CD4-positive, alpha-beta T cell treated with Interleukin-12 subunit alpha and Interleukin-12 subunit beta, for 1 hour (primary cell): ENCODE results near the gene MOGAT3.

Experiments used
- DNase-seq: peaks from one replicate; pipeline ENCODE4 v3.0.0-alpha.2; 2020

Gene MOGAT3

DNA sequence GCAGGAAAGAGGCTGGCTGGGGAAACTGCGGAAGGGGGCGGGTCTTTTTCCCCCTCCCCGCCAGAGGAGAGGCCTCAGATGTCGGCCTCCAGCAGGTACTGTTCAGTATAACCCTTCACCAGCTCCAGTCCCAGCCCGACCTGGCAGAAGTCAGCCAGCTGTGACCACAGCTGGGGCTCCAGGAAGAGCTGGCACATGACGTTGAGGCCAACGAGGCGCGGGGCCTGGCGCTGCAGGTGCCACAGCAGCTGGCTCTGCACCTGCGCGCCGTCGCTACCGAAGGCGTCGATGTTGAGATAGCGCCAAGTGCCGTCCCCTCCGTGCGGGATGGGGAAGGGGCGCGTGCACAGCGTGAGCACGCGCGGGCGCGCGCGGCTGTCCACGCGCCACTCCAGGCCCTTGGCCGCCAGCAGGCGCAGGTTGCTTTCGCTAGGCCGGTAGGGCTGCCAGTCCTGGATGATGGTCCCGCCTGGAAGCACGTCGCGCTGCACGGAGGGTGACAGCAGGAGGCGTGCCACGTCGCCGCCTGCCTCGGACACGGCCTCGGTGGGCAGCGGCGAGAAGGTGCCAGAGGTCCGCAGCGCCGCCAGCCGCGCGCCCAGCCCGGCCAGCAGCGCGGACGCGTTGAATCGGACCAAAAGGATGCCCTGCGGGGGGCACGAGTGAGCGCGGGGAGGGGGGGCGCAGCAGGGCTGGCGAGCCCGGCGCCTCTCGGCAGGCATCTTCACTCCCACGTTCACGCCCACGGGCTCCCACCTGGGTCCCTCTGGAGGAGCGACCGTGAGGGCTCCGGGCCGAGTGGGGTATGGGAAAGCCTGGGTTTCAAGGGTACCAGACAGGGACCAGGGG lies 28.6 kb downstream of the MOGAT3 start:
- no peak for DNase-seq

DNA sequence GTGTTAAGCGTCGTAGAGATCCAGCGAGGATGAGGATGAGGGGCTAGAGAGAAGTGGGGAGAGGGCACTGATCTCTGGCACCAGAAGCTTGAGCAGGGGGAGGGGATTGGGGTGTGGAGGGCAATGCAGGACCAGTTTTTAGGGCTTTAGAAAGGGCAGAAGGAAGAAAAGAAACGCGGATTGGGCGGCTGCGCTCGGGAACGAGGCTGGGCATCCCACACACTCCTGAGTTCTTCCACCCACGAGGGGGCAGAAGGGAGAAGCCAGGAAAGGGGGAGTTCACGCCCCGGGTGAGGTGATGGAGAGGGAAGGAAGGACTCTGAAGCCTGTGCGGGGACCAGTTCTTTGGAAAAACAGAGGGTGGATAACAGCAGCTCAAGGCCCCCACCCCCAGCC lies 29.4 kb downstream of the MOGAT3 start:
- no peak for DNase-seq

DNA sequence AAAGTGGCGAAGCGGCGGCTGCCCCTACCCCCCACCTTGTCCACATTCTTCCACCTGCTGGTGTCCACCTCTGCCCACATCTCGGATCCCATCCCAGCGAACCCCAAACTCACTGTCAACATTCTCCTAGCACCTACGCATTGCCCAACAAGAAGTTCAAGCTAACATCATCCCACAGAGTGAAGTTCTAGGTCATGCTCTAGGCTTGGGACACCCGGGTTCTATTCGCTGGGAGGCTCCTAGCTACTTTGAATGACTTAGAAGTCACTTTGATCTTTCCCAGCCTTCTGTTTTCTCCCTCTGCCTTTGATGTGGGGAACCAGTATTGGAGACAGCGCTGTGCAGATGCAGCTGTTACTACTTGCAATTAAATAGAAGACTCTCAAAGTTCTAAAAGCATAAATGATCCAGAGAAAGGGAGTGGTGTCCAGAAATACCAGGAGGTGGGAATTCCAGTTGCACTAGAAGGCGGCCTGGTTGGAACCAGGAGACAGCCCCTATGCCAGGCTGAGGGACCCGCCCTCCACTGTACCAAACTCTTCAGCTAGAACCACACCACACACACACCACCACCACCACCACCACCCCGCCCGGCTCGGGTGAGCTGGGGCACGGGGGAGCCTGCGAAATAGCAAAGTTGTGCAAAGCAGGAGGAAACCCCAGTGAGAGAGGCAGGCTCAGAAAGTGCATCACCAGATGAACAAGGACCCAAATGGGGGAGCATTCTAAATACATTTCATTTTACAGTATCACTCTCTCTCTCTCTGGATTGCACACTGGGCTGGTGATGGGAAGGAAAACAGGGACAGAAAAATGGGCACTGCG lies 30.0 kb downstream of the MOGAT3 start:
- no peak for DNase-seq

DNA sequence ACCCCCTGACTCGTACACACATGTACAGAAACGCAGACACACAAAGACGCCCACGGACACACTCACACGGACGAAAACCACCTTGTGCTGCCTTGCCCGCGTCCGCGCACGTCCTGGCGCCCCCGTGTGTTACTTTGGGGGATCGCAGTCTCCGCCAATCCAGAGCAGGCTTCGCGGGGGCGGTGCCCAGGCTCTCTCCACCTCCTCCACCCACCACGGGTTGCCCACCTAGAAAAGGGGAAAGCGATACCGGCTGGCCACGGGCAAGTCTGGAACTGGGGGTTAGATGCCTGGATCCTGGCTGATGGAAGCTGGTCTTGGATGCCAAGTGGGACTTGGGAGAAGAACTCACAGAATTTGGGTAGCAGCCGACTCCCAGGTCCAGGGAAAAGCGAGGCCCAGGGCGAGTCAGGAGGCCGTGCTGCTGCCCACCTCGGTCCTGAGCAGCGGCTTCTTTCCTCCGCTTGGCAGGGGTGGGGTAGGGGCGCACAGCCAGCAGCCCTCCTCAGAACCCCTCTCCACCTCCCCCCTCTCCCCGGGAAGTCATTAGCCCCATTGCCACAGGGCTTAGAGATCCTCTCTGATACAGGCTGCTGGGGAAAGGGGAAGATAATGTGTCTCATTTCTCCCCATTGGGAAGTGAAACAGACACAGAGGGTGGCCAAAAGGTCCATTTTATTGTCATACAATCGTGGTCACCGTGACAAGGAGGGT lies 30.8 kb downstream of the MOGAT3 start:
- peak; percentile 86 for DNase-seq

DNA sequence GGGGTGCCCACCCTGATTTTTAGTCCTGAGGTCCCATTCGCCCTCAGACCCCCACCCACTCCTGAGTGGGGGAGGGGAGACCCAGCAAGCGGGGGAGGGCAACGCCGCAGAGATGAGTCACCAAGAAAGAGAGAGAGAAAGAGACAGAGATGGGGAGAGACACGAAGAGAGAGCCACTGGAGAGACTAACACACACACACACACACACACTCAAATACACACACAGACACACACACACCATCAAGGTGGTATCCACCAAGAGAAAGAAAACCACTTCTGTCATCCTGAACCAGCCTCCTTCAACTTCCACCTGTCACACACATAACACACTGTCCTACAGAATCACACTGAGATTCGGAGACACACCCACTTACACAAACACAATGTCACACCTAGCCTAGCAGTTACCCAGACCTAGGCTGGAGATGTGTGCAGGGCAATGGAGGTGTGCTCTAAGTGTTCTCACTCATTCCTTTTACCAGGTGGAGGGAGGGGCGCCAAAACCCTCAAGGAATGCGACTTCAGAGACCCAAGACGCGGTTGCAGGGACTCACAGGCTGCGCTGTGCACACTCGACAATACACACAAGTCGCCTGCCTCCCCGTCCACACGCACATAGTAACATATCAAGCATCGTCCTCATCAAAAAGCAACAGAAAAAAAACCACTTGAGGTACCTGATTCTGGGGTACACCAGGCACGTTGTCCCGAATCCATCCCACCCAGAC lies 31.6 kb downstream of the MOGAT3 start:
- no peak for DNase-seq

DNA sequence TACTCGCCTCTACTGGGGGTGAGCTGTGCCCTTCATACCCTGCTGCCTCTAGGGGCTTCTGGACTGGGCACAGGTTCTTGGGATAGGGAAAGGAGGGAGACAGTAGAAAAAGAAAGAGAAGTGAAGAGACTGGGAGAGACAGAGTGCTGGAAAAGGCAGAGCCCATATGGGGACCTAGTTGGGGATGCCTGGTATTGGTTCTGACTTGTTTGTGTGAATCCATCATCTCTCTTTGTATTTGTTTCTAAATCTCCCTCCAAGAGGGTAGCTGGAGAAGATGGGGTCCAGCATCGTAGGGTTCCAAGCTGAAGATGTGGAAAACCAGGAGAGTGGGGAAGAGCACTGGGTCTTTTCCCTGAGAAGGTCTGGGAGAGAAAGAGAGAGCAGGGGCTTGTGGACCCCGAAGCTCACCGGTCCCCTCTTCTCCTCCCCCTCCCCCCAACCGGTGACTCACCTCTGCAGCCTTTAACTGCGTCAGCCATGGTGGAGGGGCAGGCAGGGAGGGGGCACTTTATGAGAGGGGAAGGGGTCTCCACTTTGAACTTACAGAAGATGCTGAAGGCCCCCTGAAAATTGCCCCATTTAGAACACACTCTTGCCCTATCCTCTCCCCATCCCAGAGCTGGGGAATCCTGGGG lies 32.3 kb downstream of the MOGAT3 start:
- DNase-seq, result no peak

DNA sequence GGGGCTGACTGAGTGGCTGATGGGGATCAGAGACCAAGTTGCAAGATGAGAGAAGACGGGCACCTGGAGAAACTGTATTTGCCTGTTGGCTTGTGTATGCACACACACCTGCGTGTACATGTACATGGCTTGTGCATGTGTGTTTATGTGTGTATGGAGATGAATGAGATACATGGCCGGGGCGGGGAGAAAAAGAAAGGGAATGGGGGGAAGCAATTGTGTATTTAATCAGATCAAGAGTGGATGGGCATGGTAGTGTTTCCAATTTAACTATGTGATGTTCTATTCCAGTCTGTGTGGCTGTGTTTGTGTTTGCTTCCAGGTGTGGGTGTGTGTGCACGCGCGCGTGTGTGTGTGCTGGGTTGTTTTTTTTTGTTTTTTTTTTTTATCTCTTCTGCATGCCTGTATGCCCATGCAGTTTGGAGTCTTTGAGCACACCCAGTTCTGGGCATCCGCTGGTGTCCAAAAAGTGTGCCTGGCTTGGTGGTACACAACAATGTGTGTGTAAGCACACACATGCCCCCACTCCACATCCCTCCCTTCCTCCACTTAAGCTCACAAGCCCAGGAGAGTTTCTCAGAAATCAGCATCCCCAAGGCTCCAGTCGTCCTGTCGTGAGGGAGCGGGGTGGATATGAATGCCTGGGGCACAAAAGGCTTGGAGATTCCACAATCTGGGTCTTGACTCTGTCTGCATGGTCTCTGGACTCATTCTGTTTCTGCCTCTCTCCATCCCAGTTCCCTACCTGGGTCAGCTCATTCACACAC lies 33.0 kb downstream of the MOGAT3 start:
- no peak for DNase-seq

DNA sequence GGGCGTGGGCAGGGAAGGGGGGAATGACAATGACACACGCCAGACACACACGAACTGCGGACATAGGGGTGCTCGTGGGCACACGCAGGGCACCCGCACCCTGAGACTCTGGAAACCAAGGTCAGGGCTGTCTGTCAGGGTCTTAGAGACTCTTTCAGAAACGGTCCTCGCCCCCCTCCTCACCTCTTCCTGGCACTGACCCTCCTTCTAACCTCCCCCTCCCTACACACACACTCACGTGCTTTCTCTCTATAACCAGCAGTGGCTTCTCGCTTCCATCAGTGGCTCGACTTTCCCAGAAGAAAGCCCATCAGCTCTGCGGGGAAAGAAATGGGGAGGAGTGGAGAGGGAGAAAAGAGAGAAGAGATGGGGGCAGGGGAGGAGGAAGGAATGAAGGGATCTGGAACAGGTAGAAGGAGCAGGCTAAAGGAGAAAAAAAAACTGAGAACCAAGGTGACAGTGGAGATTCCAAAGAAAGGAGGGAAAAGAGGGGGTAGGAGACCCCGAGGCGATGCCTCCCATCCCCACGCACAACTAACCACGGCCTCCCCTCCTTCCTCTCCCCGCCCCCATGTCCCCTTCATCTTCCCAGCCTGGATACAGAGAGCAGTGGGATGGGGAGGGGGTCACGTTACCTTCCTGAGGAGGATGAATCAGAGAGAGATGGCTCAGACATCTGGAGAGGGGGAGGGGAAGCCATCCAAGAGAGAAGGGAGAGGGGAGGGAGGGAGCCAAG lies 33.8 kb downstream of the MOGAT3 start:
- DNase-seq, result no peak

DNA sequence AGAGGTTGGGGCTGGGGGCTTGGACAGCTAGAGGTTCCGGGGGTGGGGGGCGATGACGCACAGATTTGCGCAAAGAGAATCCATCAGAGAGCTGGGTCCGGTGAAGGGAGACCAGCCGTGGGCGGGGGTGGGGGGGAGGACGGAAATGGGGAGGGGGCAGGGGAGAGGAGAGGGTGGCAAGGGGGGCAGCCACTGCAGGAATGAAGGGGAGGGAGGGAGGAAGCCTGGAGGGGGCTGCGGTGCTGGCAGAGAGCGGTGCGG lies 34.3 kb downstream of the MOGAT3 start:
- DNase-seq, result no peak

DNA sequence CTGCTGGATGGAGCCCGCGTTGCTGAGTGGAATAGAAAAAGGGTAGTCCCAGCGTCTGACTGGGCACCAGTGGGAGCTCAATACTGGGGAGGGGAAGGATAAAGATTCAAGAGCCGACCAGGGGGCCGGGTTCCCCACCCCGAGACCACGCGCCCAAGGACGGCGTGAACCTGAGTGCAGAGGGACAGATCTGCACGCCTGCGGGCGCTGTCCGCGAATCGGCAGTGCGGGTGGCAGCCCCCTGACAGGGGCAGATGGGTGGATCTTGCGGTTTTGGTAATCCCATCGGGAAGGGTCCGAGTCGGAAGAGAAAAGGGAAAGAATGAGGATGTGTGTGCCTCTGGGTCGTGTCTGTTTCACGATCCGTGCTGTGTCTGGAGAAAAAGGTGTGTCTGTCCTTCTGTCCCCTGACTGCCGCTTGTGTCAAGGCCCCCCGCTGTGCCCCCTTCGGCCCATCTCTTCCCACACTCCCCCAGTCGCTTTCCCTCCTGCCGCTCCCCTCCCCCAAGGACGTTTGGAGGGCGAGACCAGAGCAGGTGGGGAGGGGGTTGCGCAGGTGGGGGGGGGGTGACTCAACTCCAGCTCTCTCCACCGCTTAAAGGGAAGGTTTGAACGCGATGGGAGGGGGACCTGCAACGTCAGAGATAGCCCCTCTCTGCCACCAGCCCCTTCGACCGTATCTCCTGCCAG lies 34.7 kb downstream of the MOGAT3 start:
- no peak for DNase-seq

DNA sequence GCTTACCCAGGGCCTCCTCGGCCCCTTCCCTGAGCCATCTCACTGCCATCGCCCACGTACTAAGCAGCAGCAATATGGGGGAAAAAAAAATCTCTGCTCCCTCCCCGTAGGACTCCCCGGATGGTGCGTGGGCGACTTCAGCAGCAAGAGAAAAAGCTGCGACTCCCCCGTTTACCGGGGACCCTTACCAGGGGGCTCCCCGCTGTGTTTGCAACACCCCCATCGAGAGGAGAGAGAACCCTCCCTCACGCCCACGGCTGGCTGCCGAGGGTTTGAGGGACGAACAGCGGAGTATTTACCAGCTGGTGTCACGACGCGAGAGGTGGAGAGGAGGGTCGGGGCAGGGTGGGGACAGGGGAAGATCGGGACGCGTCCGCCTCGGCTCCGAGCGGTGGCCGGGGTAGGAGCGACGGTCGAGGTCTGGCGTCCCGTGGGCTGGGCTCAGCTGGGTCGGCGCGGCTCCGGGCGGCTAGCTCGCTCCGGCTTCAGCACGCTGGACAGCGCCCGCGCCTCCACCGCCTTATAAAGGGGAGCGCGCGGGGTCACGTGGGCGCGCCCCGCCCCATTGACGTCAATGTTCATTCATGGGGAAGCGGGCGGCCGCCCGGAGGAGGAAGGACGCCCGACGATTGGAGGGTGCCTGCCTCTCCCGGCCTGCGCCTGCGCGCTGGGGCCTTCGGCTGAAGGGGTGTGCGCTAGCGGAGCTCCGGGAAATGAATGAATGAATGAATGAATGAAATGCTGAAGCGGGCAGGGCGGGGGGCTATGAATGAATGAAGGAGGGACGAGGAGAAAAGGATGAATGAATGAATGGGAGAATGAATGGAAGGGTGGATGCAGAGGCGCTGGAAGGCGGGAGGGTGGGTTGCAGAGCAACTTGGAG lies 35.5 kb downstream of the MOGAT3 start, which contains the start of gene VGF:
Gene VGF (minus strand): TSS at position 495 of the 883 bp plus-strand sequence. CDS start 726 bp downstream, outside the sequence.
- DNase-seq, result peak; percentile 94

DNA sequence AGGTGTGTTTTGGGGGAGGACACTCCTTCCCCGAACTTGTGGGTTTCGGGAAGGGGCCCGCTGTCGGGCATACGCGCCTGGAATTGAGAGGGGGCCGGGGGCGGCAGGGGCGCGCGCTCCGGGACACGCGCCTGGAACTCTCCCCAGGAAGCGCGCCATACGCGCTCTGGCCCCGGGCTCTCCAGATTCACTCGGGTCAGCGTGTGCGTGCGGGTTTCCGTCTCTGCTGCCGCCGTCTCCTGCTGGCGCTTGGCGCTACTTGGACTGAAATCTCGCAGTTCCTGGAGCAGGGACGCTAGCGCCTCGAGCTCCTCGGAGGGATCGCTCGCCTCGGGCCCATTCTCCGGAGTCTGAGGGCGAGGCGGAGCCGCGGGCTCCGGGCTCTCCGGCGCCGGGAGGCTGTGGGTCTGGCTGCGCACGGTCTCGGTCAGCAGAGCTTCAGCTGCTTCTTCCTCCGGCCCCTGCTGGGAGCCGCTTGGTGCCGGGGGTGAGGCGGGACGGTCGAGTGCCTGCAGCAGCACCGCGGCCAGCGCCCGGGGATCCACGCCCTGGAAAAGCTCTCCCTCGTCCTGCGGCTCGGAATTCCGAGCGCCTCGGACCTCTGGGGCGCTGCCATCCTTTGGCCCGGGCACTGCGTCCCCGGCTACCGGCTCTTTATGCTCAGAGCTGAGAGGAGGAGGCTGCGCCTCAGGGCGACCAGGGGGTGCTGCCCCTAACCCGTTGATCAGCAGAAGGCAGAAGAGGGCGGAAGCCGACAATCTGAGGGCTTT lies 36.6 kb downstream of the MOGAT3 start:
- DNase-seq, result no peak

DNA sequence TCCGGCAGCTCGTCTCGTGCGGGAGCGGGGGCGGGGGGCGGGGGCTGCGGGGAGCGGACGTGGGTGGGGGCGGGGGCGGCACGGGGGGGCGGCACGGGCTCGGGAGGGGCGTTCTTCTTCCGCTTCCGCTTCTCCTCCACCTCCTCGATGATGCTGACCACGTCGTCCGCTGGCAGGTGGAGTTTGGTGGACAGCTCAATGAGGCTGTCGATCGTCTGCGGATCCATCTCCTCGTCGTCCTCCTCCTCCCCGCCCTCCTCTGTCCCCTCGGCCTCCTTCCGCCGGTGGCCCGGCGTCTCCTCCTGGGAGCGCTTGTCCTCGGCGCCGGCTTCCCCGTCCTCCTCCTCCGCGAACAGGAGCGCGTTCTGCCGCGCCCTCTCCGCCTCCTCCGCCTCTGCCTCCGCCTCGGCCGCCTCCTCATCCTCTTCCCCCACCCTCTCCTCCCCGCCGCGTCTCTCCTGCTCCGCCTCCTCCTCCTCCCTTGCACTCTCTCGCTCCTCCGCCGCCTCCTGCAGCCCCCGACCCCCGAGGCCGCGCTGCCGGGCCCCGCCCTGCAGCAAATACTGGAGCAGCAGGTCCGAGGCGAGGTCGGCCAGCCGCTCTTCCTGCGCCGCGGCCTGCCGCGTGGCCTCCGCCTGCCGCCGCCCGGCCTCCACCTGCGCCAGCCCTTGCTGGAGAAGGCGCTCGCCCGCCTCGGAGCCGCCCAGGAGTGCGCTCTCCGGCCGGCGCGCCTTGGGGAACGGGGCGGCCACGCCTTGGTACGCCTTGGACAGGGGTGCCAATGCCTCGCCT lies 37.4 kb downstream of the MOGAT3 start:
- DNase-seq, result peak; percentile 46

DNA sequence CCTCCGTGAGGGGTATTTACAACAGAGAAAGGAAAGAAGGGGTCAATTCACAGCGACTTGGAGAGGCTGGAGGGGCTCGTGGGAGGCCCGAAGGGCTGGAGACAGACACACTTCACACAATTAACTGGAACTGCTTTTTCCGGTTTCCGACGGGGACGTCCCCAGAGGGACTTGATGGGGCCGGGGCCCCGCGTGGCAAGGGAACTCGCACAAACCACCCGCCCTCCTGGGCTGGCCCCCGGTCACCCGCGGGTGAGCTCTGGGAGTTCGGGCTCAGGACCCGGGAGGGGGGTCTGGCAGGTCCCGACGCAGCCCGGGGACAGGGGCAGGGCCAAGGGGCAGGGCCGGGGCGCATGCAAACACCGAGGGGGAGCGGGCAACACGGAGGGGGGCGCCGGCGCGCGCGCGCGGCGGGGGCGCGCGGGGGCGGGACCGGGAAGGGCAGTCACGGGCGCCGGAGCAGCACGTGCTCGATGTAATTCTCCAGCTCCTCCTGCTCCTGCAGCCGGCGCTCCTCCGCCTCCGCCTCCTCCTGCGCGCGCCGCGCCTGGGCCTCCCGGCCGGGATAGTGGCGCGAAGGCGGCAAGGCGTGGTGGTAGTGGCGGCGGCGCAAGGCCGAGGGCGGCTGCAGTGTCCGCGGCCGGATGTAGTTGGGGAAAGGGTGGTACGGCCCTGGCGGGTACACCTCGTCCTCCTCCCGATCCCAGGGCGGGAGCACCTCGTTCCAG lies 38.1 kb downstream of the MOGAT3 start:
- no peak for DNase-seq

DNA sequence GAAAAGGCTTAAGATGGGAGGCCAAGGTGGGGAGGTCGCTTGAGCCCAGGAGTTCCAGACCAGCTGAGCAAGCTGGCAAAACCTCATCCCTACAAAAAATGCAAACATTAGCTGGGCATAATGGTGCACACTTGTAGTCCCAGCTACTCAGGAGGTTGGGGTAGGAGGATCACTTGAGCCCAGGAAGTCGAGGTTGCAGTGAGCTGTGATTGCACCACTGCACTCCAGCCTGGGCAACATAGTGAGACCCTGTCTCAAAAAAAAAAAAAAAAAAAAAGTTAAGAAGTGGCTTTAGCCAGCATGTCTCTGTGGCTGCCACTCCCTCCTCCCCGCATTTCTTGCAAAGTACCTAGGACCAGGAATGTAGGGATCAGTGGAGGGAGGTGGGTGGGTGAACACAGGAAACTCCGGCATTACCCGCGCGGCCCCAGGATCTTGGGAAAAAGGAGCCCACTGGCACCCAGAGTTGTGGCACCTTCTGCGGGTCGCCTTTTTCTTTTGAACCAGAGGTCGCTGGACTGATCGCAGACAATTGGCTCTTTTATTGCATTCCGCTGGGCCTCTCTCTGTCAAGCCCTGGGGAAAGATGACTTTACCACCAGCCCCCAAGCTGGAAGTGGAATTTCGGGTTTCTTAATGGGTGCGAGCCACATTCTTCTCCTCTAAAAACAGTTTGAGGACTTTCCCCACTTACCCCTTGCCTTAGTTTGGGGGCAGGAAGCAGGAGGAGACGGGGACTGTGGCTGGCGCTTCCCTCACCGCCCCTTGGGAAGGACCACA lies 39.0 kb downstream of the MOGAT3 start:
- DNase-seq, result no peak

DNA sequence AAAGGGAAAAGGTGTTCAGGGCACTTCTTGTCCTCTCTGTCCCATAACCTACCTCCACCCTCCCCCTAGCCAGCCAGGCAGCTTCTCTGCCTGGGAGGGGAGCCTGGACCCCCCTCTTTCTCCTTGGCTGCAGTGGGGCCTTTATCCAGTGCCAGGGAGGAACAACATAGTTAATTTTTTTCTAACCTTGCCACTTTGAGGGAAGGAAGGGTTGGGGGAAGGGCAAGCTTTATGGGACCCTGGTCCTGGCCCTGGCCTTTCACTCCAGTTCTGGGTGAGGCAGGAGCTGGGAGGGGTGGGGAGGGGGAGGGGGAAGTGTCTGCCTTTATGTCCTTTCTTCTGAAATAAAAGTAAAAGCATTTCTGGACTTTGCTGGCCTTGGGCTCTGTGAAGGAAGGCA lies 39.9 kb downstream of the MOGAT3 start:
- no peak for DNase-seq
